Stimulated activated effector memory CD8-positive, alpha-beta T cell treated with anti-CD3 and anti-CD28 coated beads, Interleukin-12 subunit alpha, Interleukin-12 subunit beta, amount 100 ng/mL, for 72 hours (primary cell): ENCODE results near the gene PSMG4.

Experiments used
- ATAC-seq: fragments of 150-1000 bp; cut with Tn5 transposase; 2 replicates; pipeline ENCODE4 v1.10.0; 2021
- DNase-seq, 2 donors: peaks; one replicate each; pipeline ENCODE4 v3.0.0; 2021 to 2022; ENCODE audit warnings: low spot score in 2 of 2
- H3K27ac Mint-ChIP-seq: one replicate; pipeline ENCODE4 v1.8.0; 2022; ENCODE audit warnings: mild to moderate bottlenecking, mixed read lengths
- H3K36me3 Mint-ChIP-seq: one replicate; pipeline ENCODE4 v1.8.0; 2022; ENCODE audit warnings: mild to moderate bottlenecking, mixed read lengths
- H3K4me1 Mint-ChIP-seq: one replicate; pipeline ENCODE4 v1.8.0; 2022; ENCODE audit warnings: mixed read lengths
- H3K4me3 Mint-ChIP-seq: one replicate; pipeline ENCODE4 v1.8.0; 2022; ENCODE audit warnings: mild to moderate bottlenecking, mixed read lengths
- H3K9me3 Mint-ChIP-seq: one replicate; pipeline ENCODE4 v1.8.0; 2022; ENCODE audit warnings: mixed read lengths

PSMG4 gene

DNA sequence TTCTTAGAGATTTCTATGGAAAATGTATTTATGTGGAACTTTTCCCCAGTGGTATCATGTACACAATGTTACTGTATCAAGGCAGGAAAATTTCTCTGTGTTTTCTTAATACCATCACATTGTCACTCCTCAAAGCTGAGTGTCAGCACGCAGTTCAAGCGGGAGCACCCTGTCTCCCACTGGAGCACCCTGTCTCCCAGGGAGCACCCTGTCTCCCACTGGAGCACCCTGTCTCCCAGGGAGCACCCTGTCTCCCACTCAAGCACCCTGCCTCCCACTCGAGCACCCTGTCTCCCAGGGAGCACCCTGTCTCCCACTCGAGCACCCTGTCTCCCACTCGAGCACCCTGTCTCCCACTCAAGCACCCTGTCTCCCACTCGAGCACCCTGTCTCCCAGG lies 51.3 kb downstream of the PSMG4 start:
- Mint-ChIP-seq H3K9me3 (peaks cover 5% of the 10 kb centered on the region), H3K27ac (no peak overlapping the region), H3K4me3 (no peak overlapping the region), H3K36me3 (no peaks in the 10 kb centered on the region), H3K4me1 (no peaks in the 10 kb centered on the region)
- ATAC-seq, result no peak
- no peak for DNase-seq

DNA sequence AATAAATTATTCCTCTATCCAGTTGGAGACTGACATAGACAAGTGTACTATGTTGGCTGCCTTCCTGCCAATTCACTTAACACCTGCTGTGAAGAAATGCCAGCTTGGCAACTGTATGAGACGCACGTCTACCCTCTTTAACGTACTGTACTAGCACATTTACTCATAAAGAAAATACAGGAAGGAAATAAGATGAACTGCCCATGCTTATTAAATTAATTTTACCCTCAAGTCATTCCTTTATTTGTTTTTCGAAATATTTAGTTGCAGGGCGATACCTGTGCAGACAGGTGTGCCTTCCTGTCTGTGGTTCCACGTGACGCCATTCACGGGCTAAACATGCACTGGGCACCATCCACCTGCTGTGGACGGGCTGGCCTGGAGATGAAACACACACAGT lies 52.0 kb downstream of the PSMG4 start:
- no peaks in the 10 kb centered on the region for H3K4me1 Mint-ChIP-seq
- H3K36me3 Mint-ChIP-seq, result no peaks in the 10 kb centered on the region
- DNase-seq (no peak), ATAC-seq (no peak)
- H3K4me3 Mint-ChIP-seq, result no peak overlapping the region
- H3K27ac Mint-ChIP-seq, result no peak overlapping the region
- H3K9me3 Mint-ChIP-seq, result peaks cover 3% of the 10 kb centered on the region

DNA sequence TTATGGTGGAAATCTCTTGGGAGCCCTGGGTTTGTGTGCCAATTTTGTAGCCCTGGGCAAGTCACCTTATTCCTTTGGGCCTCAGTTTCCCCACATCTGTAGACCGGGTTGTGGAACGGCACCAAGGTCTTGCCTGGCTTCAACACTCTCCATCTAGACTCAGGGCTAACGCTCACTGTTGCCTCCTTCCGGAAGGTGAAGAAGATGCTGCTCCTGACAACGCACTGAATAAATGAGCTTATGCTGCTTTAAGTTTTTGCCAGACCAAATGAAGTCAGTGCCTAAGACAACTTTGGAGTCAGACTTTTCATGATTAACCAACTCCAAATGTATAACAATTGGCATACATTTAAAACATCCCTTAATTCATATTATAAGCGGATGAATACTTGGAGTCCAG lies 53.1 kb downstream of the PSMG4 start:
- no peak for ATAC-seq
- H3K4me1 Mint-ChIP-seq, result no peaks in the 10 kb centered on the region
- H3K27ac Mint-ChIP-seq, result no peak overlapping the region
- H3K9me3 Mint-ChIP-seq, result no peaks in the 10 kb centered on the region
- H3K4me3 Mint-ChIP-seq, result no peak overlapping the region
- no peak for DNase-seq
- no peaks in the 10 kb centered on the region for H3K36me3 Mint-ChIP-seq

DNA sequence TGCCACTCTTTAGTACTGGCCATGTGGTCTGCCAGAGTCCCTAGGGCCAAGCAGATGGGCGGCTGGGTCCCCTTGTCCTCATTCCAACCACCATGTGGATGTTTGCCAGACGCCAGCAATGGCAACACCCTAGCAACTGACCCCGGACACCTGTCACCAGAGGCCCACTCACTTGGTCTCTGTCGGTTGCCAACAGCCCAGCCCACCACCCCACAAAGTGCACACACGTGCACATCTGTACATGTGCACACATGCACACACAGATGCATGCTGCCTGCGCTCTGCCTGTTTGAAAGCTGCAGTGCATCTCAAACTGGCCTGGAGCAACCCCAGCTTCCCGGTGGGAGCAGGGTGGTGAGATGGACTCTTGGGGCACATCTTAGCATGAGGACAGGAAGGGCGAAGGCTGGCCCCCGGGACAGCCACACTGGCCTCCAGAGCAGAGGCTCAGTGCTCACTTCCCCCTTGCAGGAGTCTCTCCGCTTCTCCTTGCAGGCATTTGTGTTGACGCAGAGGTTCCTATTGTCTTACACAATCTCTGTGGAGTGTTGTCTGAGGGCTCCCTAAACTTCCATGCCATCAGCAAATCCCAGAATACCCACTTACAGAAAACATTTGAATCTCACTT lies 54.0 kb downstream of the PSMG4 start:
- H3K4me3 Mint-ChIP-seq, result no peak overlapping the region
- DNase-seq (no peak), ATAC-seq (no peak)
- H3K9me3 Mint-ChIP-seq, result no peaks in the 10 kb centered on the region
- no peak overlapping the region for H3K27ac Mint-ChIP-seq
- no peaks in the 10 kb centered on the region for H3K36me3 Mint-ChIP-seq
- peaks cover 2% of the 10 kb centered on the region for H3K4me1 Mint-ChIP-seq

DNA sequence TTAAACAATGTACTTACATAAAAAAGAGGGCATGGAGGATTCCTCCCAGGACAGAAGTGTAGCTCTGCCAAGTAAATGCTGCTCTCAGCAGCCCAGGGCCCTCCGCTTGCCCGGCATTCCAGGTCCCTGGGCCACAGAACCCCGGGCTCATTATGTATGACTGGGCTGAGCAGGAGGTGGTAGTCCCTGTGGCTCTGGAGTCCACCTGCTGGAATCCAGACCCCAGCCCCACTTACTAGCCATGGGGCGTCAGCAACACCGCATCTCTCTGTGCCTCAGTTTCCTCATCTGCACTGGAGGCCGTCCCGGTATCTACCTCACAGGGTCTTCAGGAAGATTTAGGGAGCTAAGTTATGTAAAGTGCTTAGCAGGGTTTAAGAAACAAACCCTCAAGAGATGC lies 55.4 kb downstream of the PSMG4 start:
- Mint-ChIP-seq H3K4me1 (peaks cover 17% of the 10 kb centered on the region), H3K27ac (no peak overlapping the region), H3K36me3 (peaks cover 4% of the 10 kb centered on the region), H3K4me3 (no peak overlapping the region), H3K9me3 (no peaks in the 10 kb centered on the region)
- ATAC-seq (no peak), DNase-seq (no peak)

DNA sequence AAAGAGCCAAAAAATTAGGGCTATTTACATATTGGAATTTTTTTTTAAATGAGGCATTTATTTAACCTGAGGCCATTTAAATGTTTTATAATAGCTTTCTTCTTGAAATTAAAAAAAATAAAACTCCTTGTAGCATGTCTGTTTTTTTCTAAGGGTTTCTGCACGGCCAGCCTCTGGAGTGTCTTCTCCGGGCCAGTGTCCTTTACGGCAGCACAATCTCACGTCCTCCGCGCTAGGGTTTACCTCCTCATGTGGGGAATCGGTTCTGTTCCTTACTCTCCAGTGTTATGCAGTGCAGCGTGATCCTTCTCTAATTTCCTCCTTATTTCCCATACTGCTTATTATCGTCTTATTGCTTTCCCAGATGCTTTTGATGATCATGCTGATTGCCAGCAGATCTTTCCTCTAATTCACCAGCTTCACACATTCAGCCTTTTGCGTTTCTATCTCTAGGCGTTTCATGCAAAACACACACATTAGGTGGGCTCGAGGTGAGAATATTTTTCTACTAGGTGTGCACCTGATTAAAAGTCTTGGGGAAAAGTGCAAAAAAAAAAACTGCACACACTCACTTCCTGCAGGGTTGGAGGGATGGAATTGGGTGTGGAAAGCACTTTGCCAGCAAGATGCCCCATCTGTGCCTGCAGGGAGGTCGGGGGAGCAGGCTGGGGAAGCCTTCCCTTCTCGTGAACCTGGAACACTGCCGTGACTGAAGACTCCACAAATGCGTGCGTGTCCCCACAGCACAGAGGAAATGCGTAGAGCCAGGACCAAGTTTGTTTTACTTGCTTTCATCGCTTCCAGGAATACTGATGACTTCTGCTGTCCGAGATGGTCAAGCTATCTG lies 56.1 kb downstream of the PSMG4 start:
- Mint-ChIP-seq H3K36me3 (peaks cover 4% of the 10 kb centered on the region), H3K27ac (no peak overlapping the region), H3K4me3 (no peak overlapping the region), H3K9me3 (no peaks in the 10 kb centered on the region), H3K4me1 (peaks cover 20% of the 10 kb centered on the region)
- DNase-seq (no peak), ATAC-seq (no peak)

DNA sequence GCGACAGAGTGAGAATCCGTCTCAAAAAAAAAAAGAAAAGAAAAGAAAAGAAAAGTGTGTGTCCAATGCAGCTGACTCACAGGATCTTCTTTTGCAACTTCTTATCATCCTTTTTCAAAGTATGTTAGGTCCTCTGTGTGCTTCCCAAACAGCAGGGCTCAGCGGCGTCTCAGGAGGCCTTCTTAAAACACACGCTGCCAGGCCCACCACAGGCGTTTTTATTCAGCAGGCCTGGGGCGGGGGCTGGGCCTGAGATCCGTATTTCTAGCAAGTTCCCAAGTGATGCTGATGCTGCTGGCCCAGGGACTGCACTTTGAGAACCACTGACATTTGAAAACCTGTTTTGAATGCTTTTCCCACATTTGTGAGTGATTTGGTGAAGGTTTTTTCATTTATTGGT lies 57.1 kb downstream of the PSMG4 start:
- Mint-ChIP-seq H3K36me3 (peaks cover 4% of the 10 kb centered on the region), H3K4me3 (no peak overlapping the region), H3K9me3 (no peaks in the 10 kb centered on the region), H3K4me1 (peaks cover 20% of the 10 kb centered on the region), H3K27ac (no peak overlapping the region)
- DNase-seq (no peak), ATAC-seq (no peak)

DNA sequence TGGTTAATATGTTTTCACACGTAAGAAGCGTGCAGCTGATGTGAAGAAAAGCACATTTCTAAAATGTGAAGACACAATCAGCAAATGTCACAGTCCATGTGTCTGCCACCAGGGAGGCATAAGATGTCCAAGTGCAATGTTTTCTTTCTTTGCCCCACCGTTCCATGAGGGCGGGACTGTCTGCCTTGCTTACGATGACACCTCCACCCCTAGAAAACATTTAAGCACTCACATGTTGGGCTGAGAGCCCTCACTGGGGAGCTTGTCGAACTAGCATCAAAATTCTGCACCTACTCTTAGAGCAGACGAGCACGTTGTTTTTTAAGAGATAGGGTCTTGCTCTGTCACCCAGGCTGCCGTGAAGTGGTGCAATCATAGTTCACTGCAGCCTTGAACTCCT lies 57.6 kb downstream of the PSMG4 start:
- Mint-ChIP-seq H3K27ac (no peak overlapping the region), H3K4me1 (peaks cover 20% of the 10 kb centered on the region), H3K9me3 (no peaks in the 10 kb centered on the region), H3K36me3 (peaks cover 4% of the 10 kb centered on the region), H3K4me3 (no peak overlapping the region)
- DNase-seq, result no peak
- ATAC-seq, result no peak

DNA sequence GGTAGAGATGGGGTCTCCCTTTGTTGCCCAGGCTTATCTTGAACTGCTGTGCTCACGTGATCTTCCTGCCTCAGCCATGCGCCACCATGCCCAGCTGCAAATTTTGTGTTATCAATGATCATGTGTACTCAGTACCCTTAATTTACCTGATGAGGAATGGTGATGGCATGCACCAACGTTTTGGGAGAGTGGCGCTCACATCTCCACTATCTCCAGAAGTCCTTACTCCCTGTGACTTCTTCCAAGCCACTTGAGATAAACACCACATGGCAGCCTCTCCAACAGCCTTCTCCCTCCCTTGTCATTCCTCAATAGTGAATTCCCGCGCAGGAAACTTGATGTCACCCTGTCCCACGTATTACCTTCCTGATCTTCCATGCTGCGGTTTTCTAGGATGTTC lies 58.1 kb downstream of the PSMG4 start:
- Mint-ChIP-seq H3K27ac (no peak overlapping the region), H3K4me3 (no peak overlapping the region), H3K36me3 (peaks cover 4% of the 10 kb centered on the region), H3K4me1 (peaks cover 20% of the 10 kb centered on the region), H3K9me3 (no peaks in the 10 kb centered on the region)
- DNase-seq (no peak), ATAC-seq (no peak)
